ENCODE results near the gene TBPL2. TPM values are rescaled to one million over a fixed set of nuclear protein-coding genes. Genes with fewer than 3 reads are reported as not detected.
"Not testable (repeated sequence)": the region's sequence is repeated elsewhere in the genome, so short reads cannot be mapped to it uniquely, and the experiment has no call there.

The TBPL2 gene
- under 1 TPM in 2 of 4 donors, not detected in 2; 0.08 to 0.11 TPM for polyA plus RNA-seq (ENCODE audit: insufficient read length in 4 of 4)

DNA sequence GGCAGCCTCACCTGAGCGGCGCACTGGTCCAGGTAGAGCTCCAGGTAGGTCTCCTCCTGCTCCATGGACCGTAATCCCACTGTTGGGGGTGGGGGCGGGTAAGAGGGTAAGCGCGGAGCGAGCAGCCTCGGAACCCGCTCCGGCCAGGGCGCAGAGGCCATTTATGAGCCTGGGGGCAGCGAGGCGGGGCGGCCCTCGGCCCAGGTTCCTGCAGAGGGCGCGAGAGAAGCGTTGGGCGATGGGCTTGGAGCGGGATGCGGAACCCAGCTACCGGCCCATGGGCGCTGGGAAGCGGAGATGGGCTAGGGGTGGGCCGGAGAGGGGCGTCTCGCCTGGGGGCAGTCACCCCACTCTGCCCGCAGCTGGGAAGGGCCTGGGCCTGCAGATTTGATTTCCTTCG, at the start of gene TBPL2:
Gene TBPL2, minus strand, starts transcription at position 232 of the 400 bp plus-strand sequence. Its CDS starts 167 bp downstream, at position 65.
- DNase-seq (ENCODE audit: low read depth in 4 of 4, low spot score in 2 of 4), result no peak

DNA sequence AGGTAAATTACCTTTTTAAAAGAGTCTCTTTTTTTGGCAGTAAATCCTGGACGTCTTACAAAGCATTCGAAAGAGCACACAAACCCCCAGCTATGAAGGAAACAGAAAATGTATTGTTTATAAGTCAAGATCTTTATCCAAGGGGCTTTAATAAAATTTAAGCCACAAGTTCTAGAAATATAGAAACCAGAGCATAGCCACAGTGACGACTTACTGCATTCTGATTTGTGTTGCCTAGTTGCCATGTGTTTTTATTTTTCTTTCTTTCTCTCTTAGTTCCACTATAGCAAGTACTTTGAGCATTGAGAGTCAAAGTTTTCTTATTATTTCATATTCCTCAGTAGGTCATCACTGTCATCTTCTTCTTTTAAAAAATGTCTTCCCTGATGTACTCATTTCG, 47.8 kb upstream of the TBPL2 start:
- DNase-seq (ENCODE audit: low read depth in 4 of 4, low spot score in 2 of 4), result no peak

- no peak for DNase-seq (ENCODE audit: low read depth in 4 of 4, low spot score in 2 of 4)
These were observed 42.7 kb upstream of the TBPL2 start for GRCh38 chr14:55482936-55483605.

GRCh38 chr14:55481769-55482168, 41.4 kb upstream of the TBPL2 start:
- DNase-seq (ENCODE audit: low read depth in 4 of 4, low spot score in 2 of 4), result no peak

DNA sequence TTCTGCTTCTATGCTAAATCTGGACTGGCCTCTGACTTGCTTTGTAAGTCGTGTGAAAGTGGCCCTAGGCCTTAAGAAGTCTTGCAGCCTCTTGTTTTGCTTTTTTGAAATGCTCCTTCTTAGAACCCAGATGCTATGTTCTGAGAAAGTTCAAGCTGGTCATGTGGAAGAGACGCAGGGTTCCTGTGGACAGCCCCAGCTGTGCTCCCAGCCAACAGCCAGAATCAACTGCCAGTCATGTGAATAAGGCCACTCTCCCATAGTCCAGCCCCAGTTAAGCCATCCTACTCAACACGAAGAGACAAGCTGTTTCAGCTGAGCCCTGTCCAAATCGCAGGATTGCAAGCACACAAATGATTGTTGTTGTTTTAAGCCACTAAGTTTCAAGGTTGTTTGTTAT, 37.3 kb upstream of the TBPL2 start:
- DNase-seq (ENCODE audit: low read depth in 4 of 4, low spot score in 2 of 4), result no peak

- not testable (repeated sequence) for DNase-seq (ENCODE audit: low read depth in 4 of 4, low spot score in 2 of 4)
These were observed 36.0 kb upstream of the TBPL2 start for GRCh38 chr14:55476448-55476847.

DNA sequence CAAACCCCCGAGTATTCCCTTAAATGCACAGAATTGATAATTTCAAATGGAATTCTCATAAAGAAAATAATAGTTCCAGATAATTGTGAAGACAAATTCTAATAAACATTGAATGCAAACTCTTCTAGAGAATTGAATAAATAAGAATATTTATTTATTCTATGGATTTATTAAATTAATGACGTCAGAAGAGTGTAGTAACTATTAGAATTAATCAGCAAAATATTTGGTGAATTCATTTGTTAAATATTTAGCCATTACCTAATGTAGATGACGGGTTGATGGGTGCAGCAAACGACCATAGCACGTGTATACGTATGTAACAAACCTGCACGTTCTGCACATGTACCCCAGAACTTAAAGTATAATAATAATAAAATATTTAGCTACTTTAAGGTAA, 33.4 kb upstream of the TBPL2 start:
- no peak for DNase-seq (ENCODE audit: low read depth in 4 of 4, low spot score in 2 of 4)

- DNase-seq (ENCODE audit: low read depth in 4 of 4, low spot score in 2 of 4), result no peak
These were observed 29.6 kb upstream of the TBPL2 start for GRCh38 chr14:55470025-55470424.

DNA sequence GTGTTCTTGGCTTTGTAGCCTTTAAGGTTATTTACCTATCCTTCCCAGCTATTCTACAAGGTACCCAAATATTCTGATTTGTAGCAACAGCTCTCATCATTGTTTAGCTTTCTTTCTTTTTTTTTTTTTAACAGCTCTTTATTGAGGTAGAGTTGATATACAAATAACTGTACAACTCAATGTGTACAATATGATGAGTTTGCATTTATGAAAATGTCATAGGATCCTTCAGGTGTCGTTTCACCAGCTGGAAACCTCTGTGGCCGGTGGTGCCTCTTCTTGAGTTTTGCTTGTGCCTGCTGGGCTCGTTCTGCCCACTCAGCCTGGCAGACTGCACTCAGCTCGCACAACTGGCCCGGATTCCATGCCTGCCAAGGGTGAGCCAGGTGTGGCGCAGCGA, 26.9 kb upstream of the TBPL2 start:
- no peak for DNase-seq (ENCODE audit: low read depth in 4 of 4, low spot score in 2 of 4)

DNA sequence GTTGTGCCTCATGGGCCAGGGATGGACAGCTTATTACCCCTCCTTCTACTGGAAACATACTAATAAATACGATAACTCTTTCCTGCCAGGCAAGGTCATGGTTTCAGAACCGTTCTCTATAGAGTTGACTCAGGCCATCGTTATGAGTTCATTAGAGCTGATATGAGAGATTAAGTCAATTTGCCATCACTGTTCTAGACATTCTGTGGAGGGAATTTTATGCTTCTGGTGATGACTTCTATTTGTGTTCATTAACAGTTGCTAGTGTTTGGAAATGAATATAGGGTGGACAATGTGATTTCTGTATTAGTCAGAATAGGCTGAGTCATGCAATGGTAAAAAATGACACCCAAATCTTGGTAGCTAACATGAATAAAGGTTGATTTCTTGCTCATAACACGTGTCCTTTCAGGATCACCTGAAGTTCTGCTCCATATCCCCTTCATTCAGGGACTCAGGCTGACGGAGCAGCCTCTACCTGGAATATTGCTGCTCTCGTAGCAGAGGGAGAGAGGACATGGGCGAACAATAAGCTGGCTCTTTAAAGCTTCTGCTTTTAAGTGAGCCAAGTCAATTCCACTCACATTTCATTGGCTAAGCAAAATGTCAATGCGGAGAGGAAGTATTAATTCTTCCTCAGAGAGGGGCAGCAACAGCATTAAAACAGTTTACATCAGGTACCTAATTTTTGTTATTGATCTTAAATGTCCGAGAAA, 18.5 kb upstream of the TBPL2 start:
- no peak for DNase-seq (ENCODE audit: low read depth in 4 of 4, low spot score in 2 of 4)

DNA sequence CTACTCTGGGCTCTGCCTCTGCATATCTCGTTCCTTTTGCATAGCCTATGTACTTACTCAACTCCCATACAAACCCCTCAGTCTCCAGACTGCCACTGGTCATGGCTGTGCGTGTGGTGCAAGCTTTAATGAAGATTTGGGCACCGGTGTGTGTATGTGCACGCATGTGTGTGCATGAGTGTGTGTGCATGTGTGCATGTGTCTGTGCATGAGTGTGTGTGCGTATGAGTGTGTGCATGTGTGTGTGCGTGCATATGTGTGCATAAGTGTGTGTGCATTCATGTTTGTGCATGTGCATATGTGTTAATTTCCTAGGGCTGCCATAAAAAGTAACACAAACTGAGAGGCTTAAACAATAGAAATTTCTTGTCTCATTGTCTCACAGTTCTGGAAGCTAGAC, 17.1 kb upstream of the TBPL2 start:
- no peak for DNase-seq (ENCODE audit: low read depth in 4 of 4, low spot score in 2 of 4)

GRCh38 chr14:55456411-55456810, 16.0 kb upstream of the TBPL2 start:
- DNase-seq (ENCODE audit: low read depth in 4 of 4, low spot score in 2 of 4), result not testable (repeated sequence)

- no peak for DNase-seq (ENCODE audit: low read depth in 4 of 4, low spot score in 2 of 4)
These were observed 14.0 kb upstream of the TBPL2 start for GRCh38 chr14:55454264-55455002.

- no peak for DNase-seq (ENCODE audit: low read depth in 4 of 4, low spot score in 2 of 4)
These were observed 11.5 kb upstream of the TBPL2 start for GRCh38 chr14:55451950-55452349.

DNA sequence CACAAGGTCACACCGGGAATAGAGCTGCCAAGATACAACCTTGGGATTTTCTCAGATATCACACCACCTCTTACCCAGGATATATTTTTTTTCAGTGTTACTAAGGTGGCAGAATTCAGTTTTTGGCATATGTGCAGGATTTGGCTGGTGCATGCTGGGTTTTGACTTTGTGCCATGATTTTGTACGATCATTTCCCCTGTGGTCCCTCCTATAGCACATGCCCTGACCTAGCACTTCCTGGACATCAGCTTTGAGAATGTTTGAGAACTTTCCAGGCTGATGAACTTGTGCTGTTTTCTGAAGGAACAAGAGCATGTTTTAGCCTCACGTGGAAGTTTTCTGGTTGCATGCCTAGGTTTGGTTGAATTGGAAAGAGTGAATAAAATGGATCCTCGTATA, 11.0 kb upstream of the TBPL2 start:
- no peak for DNase-seq (ENCODE audit: low read depth in 4 of 4, low spot score in 2 of 4)

GRCh38 chr14:55450987-55451386, 10.6 kb upstream of the TBPL2 start:
- no peak for DNase-seq (ENCODE audit: low read depth in 4 of 4, low spot score in 2 of 4)

- DNase-seq (ENCODE audit: low read depth in 4 of 4, low spot score in 2 of 4), result no peak
These were observed 10.1 kb upstream of the TBPL2 start for GRCh38 chr14:55450539-55450938.

DNA sequence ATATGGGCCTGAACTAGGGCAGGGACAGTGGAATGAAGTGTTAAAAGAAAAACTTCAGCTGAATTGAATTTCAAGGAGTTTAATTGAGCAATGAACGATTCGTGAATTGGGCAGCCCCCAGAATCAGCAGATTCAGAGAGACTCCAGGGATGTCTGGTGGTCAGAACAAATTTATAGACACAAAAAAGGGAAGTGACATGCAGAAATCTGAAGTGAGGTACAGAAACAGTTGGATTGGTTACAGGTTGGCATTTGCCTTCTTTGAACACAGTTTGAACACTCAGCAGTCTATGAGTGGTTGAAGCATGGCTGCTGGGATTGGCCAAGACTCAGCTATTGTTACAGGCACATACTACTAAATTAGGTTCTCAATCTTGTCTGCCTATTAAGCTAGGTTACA, 9.7 kb upstream of the TBPL2 start:
- no peak for DNase-seq (ENCODE audit: low read depth in 4 of 4, low spot score in 2 of 4)

- no peak for DNase-seq (ENCODE audit: low read depth in 4 of 4, low spot score in 2 of 4)
These were observed 8.7 kb upstream of the TBPL2 start for GRCh38 chr14:55449116-55449515.

- no peak for DNase-seq (ENCODE audit: low read depth in 4 of 4, low spot score in 2 of 4)
These were observed 7.8 kb upstream of the TBPL2 start for GRCh38 chr14:55448141-55448614.

DNA sequence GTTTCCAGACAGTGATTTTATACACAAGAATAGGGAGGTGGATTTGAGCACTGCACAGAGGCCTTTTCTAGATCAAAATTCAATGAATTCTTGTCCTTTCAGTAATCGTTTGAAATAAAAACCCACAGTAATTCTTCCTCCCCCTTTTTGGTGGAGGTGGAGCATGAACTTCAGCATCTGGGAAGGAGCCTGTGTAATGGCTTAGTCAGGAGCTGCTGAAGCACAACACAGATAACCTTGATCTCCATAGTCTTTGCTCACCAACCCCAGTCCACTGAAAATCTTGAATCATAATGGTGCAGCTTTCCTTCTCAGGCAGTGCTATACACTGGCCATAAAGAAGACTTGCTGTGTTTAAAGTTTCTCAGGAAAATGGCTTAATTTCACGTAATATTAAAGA, 6.4 kb upstream of the TBPL2 start:
- no peak for DNase-seq (ENCODE audit: low read depth in 4 of 4, low spot score in 2 of 4)
